HG02970 (cell line): ENCODE results near the gene THRAP3.
"Not testable (repeated sequence)": the region's sequence is repeated elsewhere in the genome, so short reads cannot be mapped to it uniquely, and the experiment has no call there.

Experiments used
- ATAC-seq: cut with Tn5 transposase; IDR thresholded peaks from one replicate; pipeline ENCODE4 v1.9.1; 2021; ENCODE audit warnings: mild to moderate bottlenecking, moderate library complexity, moderate number of reproducible peaks; ENCODE audit not compliant: unreplicated experiment, low FRiP score

THRAP3 gene

DNA sequence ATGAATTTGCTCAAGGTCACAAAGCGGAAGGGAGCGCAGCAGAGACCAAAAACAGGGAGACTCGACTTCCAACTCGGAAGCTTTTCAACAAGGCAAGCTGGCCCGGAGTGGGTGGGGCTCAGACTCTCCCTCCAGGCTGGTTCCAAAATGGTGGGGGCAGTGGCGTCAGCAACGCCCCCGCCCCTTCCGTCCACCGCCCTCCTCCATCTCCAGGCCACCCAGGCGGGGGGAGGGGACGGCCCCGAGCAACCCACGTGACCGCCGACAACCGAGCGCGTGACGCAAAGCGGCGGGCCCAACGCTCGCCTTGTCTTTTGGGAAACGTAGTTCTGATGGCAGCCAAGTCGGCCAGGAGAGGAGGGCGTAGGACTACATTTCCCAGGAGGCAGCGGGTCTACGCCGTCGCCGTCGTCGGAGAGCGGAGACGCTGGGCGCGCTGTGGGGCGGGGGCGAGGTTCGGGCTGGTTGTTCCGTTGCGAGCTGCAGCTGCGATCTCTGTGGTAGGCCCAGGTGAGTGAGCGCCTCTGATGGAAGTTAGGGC is at the start of gene THRAP3:
Gene THRAP3, plus strand, starts transcription at position 448 of the 541 bp plus-strand sequence. CDS start 58,121 bp downstream, outside the sequence.
- ATAC-seq: peak; percentile 96

DNA sequence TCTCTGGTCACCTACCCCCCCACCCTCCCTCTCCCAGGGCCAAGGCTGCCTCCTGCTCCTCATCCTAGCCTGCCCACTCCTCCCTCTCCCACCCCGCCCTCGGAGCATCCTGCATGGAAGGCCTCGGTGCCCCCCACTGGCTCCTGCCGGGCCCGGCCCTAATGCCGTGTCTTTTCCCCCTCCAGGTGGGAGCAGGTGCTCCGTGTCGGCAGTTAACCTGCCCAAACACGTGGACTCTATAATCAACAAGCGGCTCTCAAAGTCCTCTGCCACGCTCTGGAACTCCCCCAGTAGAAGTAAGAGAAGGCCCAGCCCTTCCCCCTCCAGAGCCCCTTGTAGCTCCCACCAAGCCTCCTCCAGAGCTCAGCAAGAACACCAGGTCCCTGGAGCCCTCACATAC is 49.5 kb upstream of the THRAP3 start:
- ATAC-seq: no peak

DNA sequence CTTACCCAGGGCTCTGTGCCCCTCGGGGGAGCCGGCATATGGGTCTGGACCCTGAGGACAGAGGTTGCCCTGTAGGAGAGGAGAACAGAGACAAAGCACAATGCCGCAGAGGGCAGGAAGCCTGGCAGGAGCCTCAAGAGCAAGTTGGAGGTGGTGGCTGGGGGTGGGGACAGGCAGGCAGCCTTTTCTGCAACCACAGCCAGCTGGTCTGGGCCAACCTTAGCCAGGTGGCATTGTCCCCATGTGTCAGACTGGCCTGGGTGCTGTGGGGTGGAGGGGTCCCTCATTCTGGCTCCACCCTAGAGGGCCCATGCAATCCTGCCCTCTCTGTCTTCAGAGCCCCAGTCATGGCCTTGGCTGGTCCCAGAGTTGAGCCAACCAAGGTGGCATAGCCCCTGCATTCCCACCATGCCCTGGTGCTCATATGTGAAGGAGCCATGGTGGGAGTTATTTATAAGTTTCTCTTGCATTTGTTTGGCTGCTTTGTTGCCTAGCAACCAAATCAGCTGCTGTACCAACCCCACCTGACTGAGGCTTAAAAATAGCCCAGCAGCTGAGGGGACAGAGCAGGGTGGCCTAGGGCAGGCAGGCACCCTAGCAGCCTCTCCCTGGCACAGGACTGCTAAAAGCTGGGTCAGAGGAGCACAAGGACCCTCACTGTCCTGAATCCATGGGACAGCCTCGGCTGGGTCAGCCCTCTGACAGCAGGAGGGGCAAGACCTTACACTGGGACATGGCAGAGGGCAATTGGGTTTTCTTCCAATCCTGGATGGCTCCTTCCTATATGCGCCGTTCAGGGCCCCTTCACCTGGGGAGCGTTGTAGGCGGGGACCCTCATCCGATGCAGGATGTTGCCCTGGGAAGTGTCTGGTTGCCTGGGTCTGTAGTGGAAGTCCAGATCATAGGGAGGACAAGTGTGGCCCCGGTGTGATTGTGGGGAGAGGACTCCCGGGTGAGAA is 48.8 kb upstream of the THRAP3 start:
- ATAC-seq: no peak

- ATAC-seq: no peak
These were observed 47.9 kb upstream of the THRAP3 start for GRCh38 chr1:36176106-36176949.

DNA sequence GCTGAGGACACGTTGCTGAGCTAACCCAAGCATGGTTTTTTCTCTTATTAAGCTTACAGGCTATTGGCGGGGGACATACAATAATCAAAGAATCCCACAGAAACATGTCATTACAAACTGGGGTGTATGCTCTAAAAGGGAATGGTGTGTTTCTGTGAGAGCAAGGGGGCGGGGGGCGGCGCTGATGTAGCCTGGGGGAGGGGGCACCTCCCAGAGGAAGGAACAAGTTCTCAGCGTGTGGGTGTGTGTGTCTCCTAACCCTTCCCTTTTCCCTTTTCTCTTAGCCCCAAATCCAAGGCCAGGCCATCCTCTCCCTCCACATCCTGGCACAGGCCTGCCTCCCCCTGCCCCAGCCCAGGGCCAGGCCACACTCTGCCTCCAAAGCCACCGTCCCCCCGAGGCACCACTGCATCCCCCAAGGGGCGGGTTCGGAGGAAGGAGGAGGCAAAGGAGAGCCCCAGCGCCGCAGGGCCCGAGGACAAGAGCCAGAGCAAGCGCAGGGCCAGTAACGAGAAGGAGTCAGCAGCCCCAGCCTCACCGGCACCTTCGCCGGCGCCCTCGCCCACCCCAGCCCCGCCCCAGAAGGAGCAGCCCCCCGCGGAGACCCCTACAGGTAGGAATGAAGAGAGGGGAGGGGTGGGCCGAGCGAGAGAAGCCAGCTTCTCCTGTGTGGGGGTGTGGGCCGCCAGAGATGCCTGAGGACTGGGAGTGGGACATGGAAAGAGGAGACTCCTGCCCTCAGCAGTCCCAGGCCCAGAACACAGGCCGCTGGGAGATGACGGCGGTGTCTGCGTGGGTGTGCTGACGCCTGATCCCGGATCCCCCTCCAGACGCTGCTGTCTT is 46.4 kb upstream of the THRAP3 start:
- no peak for ATAC-seq

GRCh38 chr1:36178471-36179219 is 45.6 kb upstream of the THRAP3 start:
- ATAC-seq: no peak

DNA sequence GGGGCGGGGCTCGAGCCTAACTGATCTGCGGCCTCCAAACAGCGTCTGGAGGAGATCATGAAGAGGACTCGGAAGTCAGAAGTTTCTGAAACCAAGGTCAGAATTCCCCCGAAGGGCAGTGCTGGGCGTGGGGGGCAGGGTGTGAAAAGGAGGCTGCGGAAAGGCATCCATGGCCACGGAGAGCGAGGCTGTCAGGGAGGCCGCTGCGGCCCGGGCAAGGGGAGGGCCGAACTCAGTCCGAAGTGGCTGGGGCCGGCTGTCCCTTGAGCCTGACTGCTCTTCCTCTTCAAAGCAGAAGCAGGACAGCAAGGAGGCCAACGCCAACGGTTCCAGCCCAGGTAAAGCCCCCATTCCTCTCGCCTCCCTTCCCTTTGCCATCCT is 45.0 kb upstream of the THRAP3 start:
- ATAC-seq: no peak

GRCh38 chr1:36182734-36183133 is 41.5 kb upstream of the THRAP3 start:
- no peak for ATAC-seq

DNA sequence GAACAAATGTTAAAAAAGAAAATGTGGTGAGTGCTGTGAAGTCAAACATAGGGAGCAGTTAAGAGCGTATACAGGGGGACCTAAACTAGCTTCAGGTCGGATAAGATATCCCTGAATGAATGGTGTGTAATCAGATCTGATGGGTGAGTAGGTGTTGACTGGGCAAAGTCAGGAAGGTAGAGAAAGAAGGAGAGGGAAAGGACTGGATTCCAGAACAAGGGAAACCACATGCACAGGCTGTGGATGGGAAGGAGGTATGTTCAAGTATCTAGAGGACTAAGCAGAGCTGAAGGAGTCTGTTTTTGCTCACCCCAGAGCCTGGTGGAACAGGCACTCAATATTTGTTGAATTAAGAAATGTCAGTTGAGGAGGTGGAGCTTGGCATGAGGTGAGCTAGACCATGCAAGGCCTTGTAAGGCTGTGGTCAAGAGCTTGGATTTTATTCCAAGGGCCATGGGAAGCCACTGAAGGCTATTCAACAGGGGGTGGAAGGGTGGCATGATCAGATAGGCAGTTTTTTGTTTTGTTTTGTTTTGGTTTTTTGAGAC is 40.9 kb upstream of the THRAP3 start:
- ATAC-seq: no peak

- no peak for ATAC-seq
These were observed 36.2 kb upstream of the THRAP3 start for GRCh38 chr1:36187800-36188593.

GRCh38 chr1:36196805-36197204 is 27.4 kb upstream of the THRAP3 start:
- ATAC-seq: not testable (repeated sequence)

- ATAC-seq: no peak
These were observed 25.6 kb upstream of the THRAP3 start for GRCh38 chr1:36198641-36199040.

DNA sequence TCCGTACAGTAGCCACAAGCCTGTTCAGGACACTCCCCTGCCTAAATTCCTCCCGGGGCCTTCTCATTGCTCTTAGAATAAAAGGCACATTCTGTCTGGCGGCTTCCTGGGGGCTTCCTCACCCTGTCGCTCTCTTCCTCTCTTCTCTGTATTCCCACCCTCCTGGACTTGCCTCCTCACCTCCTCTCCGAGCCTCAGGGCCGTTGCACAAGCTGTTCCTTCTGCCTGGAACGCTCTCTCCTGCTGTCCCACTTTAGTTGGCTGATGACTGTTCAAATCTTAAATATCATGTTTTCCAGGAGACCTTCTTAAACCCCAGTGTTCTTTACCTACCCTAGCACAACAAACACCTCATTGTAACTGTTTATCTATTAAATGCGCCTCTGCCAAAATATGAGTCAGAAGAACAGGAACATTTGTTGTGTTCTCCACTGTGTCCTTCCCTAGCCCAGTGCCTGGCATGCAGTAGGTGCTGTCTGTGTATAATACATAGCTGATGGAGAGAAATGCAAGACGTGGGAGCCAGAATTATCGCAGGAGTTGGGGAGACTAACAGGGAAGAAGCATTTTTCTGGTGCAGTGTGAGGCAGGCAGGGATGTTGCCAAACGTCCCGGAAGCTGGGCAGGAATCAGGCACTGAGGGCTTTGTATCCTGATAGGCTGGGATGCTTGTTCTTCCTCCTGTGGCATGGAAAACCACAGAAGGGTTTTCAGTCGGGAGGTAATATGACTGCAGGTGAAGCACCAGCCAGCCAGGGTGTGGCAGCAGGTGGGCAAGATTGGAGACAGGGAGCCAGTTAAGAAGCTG is 24.1 kb upstream of the THRAP3 start:
- no peak for ATAC-seq

DNA sequence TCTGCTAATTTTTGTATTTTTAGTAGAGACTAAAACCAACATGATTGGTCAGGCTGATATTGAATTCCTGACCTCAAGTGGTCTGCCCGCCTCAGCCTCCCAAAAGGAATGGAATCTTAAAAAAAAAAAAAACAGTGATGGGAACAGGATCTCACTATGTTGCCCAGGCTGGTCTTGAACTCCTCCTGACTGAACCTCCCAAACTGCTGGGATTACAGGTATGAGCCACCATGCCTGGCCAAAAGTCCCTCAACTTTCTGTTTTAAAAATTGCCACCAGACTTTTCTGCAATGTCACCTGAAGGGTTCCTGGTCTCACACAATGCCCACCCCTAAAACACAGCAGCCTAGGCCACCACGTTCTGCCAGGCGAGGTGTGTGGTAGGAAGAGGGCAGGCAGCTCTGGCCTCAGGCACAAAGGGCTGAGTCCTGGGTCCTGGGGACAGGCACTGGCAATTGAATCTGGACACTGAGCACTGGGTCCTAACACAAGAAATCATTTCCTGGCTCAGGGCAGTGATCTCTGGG is 21.2 kb upstream of the THRAP3 start:
- no peak for ATAC-seq

GRCh38 chr1:36203554-36204346 is 20.5 kb upstream of the THRAP3 start:
- ATAC-seq: no peak

GRCh38 chr1:36204347-36204909 is 19.8 kb upstream of the THRAP3 start:
- ATAC-seq: no peak
